Superior temporal gyrus (tissue), 1 donor: ENCODE measurements around the gene EPSTI1.
"Not testable (repeated sequence)": the region's sequence is repeated elsewhere in the genome, so short reads cannot be mapped to it uniquely, and the experiment has no call there.

Experiments
- DNase-seq: peaks from one replicate; pipeline ENCODE4 v3.0.0-alpha.2; 2016; ENCODE audit errors: extremely low spot score

Gene EPSTI1

GRCh38 chr13:43005460-43006236 lies 13.6 kb upstream of the EPSTI1 start:
- DNase-seq = no peak

DNA sequence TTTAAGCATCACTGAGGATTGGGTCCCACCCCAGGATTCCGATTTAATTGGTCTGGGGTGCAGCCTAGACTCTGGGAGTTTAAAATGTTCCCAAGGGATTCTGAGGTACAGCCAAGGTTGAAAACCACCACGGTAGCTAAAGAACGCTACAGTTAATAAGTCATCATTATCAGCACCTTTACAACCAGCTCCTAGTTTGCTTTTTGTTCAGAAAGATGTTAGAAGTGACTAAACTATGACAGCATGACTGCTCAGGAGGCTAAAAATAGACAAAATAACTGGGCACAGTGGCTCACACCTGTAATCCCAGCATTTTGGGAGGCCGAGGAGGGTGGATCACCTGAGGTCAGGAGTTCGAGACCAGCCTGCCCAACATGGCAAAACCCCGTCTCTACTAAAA lies 11.7 kb upstream of the EPSTI1 start:
- no peak for DNase-seq

DNA sequence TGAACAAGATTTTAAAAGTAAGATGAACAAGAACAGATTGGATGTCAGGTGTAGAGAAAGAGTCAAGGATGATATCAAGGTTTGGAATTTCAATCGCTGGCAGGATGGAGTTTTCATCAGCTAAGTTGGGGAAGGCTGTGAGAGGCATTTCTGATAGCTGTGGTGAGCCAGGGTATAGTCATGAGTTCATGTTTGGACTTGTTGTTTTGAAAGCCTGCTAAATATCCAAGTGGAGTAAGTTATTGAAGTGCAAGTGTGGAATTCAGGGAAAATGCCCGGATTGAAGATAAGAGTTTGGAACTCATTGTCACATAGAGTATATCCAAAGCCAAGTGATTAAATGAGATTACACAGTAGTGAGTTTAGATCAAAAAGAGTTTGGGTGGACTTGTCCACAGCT lies 11.0 kb upstream of the EPSTI1 start:
- no peak for DNase-seq

DNA sequence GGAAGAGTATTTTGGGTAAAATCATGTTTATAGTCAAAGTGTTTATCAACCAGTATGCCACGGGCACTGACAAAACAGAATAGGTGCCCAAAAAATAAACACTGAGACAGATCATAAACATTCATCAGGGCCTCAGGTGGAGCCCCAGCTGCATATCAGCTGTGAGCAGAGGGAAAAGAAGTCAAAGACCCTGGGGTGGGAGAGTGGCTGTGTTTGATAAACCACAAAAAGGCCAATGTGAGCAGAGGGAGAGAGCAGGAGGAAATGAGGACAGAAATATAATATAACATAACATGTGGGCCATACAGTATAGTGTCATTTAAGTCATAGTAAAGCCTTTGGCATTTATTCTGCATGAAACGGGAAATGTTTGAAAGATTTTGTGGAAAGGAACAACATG lies 10.0 kb upstream of the EPSTI1 start:
- no peak for DNase-seq

DNA sequence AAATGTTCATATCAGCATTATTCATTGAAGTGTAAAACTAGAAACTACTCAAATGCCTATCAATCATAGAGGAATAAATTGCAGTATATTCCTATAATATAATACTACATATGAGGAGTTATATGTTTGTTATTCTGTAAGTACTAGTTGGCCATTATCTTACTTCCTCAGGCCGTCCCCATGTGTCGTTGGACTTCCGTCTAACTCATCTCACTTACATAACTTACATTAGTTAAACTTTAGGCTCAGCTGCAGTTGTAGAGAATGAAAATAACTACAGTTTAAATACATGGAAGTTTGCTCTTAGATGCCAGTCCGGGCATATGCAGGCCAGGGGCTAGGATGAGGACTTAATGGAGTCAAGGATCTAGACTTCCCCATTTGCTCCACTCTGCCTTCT lies 8.6 kb upstream of the EPSTI1 start:
- no peak for DNase-seq

DNA sequence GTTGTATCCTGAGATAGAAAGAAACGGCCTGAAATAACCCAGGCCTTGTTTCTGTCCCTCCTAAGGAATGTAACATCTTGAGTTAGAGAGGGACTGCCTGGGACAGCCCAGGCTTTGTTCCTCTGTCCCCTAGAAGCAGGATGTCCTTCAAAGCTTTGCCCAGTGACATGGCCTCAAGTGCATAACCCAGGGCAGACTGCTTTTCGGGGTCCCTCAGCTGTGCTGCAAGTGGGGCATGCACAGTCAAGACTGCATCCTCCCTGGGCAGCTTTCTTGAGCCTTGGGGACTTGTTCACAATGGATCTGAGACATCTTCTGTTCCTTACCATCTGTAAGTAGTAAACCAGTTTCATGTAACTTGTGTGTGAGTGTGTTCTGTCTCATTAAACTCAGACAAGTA lies 7.5 kb upstream of the EPSTI1 start:
- DNase-seq = no peak

DNA sequence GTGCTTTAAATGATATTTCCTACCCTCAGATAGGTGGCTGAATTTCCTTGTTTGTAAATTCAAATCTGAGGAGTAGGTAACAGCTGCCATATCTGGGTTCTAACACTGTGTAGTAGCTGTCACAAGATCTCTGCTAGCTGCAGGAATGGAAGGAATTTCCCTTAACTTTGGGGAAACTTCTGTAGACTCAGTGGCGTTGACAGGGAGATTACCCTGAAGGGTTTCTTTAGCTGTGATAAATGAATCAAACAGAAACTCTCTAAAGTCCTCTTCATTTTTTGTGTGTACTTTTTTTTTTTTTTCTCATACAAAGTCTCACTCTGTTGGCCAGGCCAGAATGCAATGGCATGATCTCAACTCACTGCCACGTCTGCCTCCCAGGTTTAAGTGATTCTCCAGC lies 5.3 kb upstream of the EPSTI1 start:
- no peak for DNase-seq

- DNase-seq = no peak
These were observed 4.5 kb upstream of the EPSTI1 start for GRCh38 chr13:42996584-42996983.

DNA sequence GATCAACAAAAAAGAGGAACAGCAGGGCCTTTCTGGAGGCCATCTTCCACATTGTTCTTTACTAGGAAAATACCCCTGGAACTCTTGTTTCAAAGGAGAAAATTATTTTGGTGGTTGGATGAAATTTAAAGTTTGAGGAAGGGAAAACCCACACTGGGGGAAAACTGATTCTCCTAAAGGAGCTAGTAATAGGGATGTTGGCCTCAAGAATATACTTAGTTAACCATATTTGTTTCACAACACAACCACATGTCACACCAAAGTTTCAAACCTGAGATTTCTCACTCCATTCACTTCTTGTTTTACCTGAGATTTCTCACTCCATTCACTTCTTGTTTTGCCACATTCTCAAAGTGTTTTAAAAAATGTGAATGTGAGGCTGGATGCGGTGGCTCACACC lies 2.8 kb upstream of the EPSTI1 start:
- no peak for DNase-seq

- no peak for DNase-seq
These were observed 702 bp upstream of the EPSTI1 start for GRCh38 chr13:42992764-42993122.

DNA sequence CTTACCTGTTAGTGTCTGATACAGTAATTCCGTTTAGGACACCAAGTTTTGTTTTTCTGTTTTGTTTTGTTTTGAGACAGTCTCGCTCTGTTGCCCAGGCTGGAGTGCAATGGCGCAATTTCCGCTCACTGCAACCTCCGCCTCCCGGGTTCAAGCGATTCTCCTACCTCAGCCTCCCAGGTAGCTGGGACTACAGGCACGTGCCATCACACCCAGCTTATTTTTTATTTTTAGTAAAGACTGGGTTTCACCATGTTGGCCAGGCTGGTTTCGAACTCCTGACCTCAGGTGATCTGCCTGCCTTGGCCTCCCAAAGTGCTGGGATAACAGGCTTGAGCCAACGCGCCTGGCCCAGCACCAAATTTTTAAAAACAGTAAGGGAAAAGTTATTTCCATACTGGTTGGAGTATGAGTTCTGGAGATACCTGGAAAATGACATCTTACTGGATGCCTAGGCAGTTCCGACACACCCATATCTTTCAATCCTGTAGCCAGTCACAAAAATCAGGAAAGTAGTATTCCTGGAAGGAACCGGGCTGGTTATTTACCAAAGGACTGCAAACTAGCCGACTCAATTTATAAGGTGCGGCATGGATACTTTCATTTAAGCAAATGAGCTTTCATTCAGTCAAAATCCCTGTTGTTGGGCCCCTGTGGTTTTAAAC lies 676 bp downstream of the EPSTI1 start:
- DNase-seq = not testable (repeated sequence)

GRCh38 chr13:42990291-42991232 lies 1.5 kb downstream of the EPSTI1 start:
- DNase-seq = peak; percentile 34

- no peak for DNase-seq
These were observed 5.9 kb downstream of the EPSTI1 start for GRCh38 chr13:42986176-42986574.

- DNase-seq = no peak
These were observed 6.5 kb downstream of the EPSTI1 start for GRCh38 chr13:42985312-42986175.

- DNase-seq = no peak
These were observed 7.3 kb downstream of the EPSTI1 start for GRCh38 chr13:42984691-42985090.

DNA sequence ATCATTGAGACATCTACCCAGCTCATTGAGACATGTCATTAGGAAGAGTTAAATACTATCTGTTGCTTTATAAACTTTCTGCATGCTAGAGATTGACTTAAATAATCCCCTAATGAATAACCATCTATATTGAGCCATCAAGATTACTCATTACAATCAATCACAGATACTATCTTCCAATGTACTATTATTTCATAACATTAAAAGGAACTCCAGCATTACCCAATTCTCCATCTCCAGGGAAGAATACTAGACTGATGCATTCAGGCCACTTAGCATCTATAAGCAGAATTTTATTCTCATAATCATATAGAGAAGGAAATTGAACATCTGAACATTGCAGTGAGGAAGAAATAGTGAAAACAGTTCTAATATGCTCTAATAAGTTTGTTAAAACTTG lies 8.0 kb downstream of the EPSTI1 start:
- DNase-seq = no peak

DNA sequence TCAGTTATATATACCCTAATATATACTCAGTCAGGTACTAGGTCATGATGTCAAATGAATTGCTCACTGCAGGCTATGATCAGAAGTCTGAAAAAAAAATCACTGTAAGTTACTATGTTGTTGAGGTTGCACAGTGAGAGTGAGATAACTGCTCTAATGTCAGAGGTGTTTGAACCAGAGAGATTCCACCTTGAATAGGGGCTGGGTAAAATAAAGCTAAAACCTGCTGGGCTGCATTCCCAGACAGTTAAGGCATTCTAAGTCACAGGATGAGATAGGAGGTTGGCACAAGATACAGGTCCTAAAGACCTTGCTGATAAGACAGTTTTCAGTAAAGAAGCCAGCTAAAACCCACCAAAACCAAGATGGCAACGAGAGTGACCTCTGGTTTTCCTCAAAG lies 10.2 kb downstream of the EPSTI1 start:
- DNase-seq = no peak

DNA sequence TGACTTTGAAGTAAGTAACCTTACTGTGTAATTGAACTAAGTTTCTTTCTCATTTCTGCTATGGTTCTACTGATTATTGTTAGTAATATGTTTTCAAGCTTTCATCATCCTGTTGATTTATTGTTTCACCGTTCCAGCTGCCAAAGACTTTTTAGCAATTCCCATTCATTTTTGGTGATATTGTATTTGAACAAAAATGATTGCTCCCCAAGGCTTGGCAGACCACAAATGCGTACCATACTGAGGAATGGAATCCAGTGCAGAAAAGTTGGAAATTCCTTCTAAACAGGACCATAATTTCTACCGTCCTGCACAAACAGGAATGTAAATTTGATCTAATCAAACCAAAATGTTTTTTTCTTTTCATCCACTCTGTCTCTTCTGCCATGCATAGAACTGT lies 10.7 kb downstream of the EPSTI1 start:
- DNase-seq = no peak

DNA sequence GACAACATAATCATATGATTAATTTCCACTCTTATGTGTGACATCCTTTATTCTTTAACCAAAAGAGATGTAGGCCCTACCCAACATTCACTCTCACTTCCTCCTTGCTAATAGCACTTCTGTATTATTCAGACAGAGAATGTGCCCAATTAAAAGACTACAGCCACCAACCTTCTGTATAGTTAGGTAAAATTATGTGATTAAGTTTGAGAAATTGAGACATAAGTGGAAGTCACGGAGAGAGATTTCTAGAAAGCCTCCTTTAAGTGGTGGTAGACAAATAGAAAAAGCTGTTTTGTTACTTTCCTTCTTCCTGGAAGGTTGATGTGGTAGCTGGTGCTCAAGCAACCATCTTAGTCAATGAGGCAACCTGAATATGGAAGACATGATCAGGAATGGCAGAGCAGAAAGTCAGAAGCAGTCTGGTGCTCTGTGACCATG lies 14.8 kb downstream of the EPSTI1 start:
- no peak for DNase-seq

- DNase-seq = no peak
These were observed 16.0 kb downstream of the EPSTI1 start for GRCh38 chr13:42976066-42976465.

DNA sequence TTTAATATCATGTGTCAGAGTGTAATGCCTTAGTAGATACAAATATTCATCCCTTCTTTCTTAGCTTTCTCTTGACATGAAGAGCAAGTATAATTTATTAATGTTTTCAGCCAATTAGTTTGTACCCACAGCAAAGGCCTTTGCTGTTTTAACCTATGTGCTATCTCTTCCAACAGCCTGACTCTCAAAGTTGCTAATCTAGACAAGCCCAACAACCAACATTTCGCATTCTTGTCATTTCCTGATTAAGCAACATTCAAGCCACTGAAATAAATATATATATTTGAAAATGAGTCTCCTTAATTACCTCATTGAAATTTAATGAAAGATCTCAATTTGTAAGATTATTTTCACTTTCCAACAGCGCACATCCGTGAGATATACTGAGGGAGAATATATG lies 18.5 kb downstream of the EPSTI1 start:
- no peak for DNase-seq
